ENCODE data around the gene ARRDC1.

Gene ARRDC1

GRCh38 chr9:137640862-137641261 lies 35.4 kb downstream of the ARRDC1 start:
- no peak for DNase-seq (ENCODE audit: low read depth)

- no peak for DNase-seq (ENCODE audit: low read depth)
These were observed 36.7 kb downstream of the ARRDC1 start for GRCh38 chr9:137642118-137642601.

GRCh38 chr9:137642892-137643291 lies 37.4 kb downstream of the ARRDC1 start:
- no peak for DNase-seq (ENCODE audit: low read depth)

GRCh38 chr9:137643921-137644320 lies 38.4 kb downstream of the ARRDC1 start:
- DNase-seq (ENCODE audit: low read depth) = no peak

- no peak for DNase-seq (ENCODE audit: low read depth)
These were observed 39.7 kb downstream of the ARRDC1 start for GRCh38 chr9:137645211-137645610.

- no peak for DNase-seq (ENCODE audit: low read depth)
These were observed 40.9 kb downstream of the ARRDC1 start for GRCh38 chr9:137646341-137646740.

GRCh38 chr9:137647096-137647714 lies 41.7 kb downstream of the ARRDC1 start:
- DNase-seq (ENCODE audit: low read depth) = no peak

GRCh38 chr9:137648396-137648795 lies 42.9 kb downstream of the ARRDC1 start:
- no peak for DNase-seq (ENCODE audit: low read depth)

- DNase-seq (ENCODE audit: low read depth) = no peak
These were observed 44.1 kb downstream of the ARRDC1 start for GRCh38 chr9:137649553-137649952.

GRCh38 chr9:137650259-137650658 lies 44.8 kb downstream of the ARRDC1 start:
- DNase-seq (ENCODE audit: low read depth) = no peak

GRCh38 chr9:137650779-137651178 lies 45.3 kb downstream of the ARRDC1 start:
- no peak for DNase-seq (ENCODE audit: low read depth)

- no peak for DNase-seq (ENCODE audit: low read depth)
These were observed 50.9 kb downstream of the ARRDC1 start for GRCh38 chr9:137656416-137656815.

- DNase-seq (ENCODE audit: low read depth) = no peak
These were observed 52.1 kb downstream of the ARRDC1 start for GRCh38 chr9:137657606-137658005.

GRCh38 chr9:137658781-137659180 lies 53.3 kb downstream of the ARRDC1 start:
- DNase-seq (ENCODE audit: low read depth) = no peak

GRCh38 chr9:137660144-137660543 lies 54.7 kb downstream of the ARRDC1 start:
- DNase-seq (ENCODE audit: low read depth) = no peak

- DNase-seq (ENCODE audit: low read depth) = no peak
These were observed 58.1 kb downstream of the ARRDC1 start for GRCh38 chr9:137663584-137663983.

- DNase-seq (ENCODE audit: low read depth) = no peak
These were observed 59.2 kb downstream of the ARRDC1 start for GRCh38 chr9:137664676-137665075.
